Activated T-cell treated with anti-CD3 and anti-CD28 coated beads, Interleukin-2, amount 50 U/mL, for 72 hours (primary cell): ENCODE measurements around the gene TEX12. TPM values are rescaled to one million over a fixed set of nuclear protein-coding genes. Genes with fewer than 3 reads are reported as not detected.
"Not testable (repeated sequence)": the region's sequence is repeated elsewhere in the genome, so short reads cannot be mapped to it uniquely, and the experiment has no call there.

Experiments
- ATAC-seq, 2 donors: fragments of 150-1000 bp; cut with Tn5 transposase; replicated peaks in 1 of 2; 2 replicates each; pipeline ENCODE4 v1.10.0; 2021; ENCODE audit warnings: moderate library complexity in 2 of 2, mild to moderate bottlenecking in 1 of 2
- DNase-seq, 2 donors: peaks; one replicate each; pipeline ENCODE4 v3.0.0; 2021 to 2022; ENCODE audit warnings: mixed read lengths in 1 of 2
- H3K27ac Mint-ChIP-seq: one replicate; pipeline ENCODE4 v1.8.0; 2022; ENCODE audit warnings: mild to moderate bottlenecking, moderate library complexity, mixed read lengths
- H3K27me3 Mint-ChIP-seq: one replicate; pipeline ENCODE4 v1.8.0; 2022; ENCODE audit warnings: low read depth, mixed read lengths
- H3K36me3 Mint-ChIP-seq, 2 donors: one replicate each; pipeline ENCODE4 v1.8.0; 2022; ENCODE audit warnings: mixed read lengths in 2 of 2, mild to moderate bottlenecking in 1 of 2; ENCODE audit not compliant: insufficient read depth in 2 of 2
- H3K4me1 Mint-ChIP-seq: one replicate; pipeline ENCODE4 v1.8.0; 2022; ENCODE audit warnings: low read depth, mixed read lengths
- H3K4me3 Mint-ChIP-seq, 2 donors: one replicate each; pipeline ENCODE4 v1.8.0; 2022; ENCODE audit warnings: mild to moderate bottlenecking in 2 of 2, mixed read lengths in 2 of 2, moderate library complexity in 2 of 2
- H3K9me3 Mint-ChIP-seq, 2 donors: one replicate each; pipeline ENCODE4 v1.8.0; 2022; ENCODE audit warnings: mixed read lengths in 2 of 2
- total RNA-seq, 2 donors: library from RNA; stranded (reverse); gene quantifications; one replicate each; pipeline ENCODE4 v1.2.3, GENCODE V29; 2022

TEX12 gene
- total RNA-seq, 2 donors from 2014 or later, result 0.32 TPM; not detected in 1

- peak within 1 kb of the TSS; percentile 65 to 71 for H3K4me3 Mint-ChIP-seq
- ATAC-seq (peak; percentile 76 to 83), DNase-seq (peak; percentile 40 to 58)
- no peaks in the 10 kb centered on the region for H3K9me3 Mint-ChIP-seq
- H3K36me3 Mint-ChIP-seq, result no peaks in the 10 kb centered on the region
- H3K27me3 Mint-ChIP-seq, result peaks cover 51% of the 10 kb centered on the region
- no peak within 1 kb of the TSS for H3K27ac Mint-ChIP-seq
- H3K4me1 Mint-ChIP-seq, result peaks cover 13% of the 10 kb centered on the region
Measured at GRCh38 chr11:112174789-112175598, 7.8 kb downstream of the TEX12 start, which contains the start of gene BCO2. Gene BCO2 (plus strand): TSS chr11:112175512. CDS start chr11:112175602, 90 bp downstream.

GRCh38 chr11:112175599-112175952 lies 8.4 kb downstream of the TEX12 start:
- no peaks in the 10 kb centered on the region for H3K36me3 Mint-ChIP-seq
- no peak for ATAC-seq
- no peak for DNase-seq
- H3K4me3 Mint-ChIP-seq, result peak overlapping the region; percentile 65 to 71
- no peak overlapping the region for H3K27ac Mint-ChIP-seq
- peaks cover 13% of the 10 kb centered on the region for H3K4me1 Mint-ChIP-seq
- no peaks in the 10 kb centered on the region for H3K9me3 Mint-ChIP-seq
- peaks cover 56% of the 10 kb centered on the region for H3K27me3 Mint-ChIP-seq

- H3K36me3 Mint-ChIP-seq, result no peaks in the 10 kb centered on the region
- ATAC-seq, result no peak
- H3K4me3 Mint-ChIP-seq, result no peak overlapping the region
Measured at GRCh38 chr11:112176077-112176476, 8.9 kb downstream of the TEX12 start.

GRCh38 chr11:112177589-112177988 lies 10.4 kb downstream of the TEX12 start:
- no peaks in the 10 kb centered on the region for H3K36me3 Mint-ChIP-seq
- peaks cover 60% of the 10 kb centered on the region for H3K27me3 Mint-ChIP-seq
- peaks cover 13% of the 10 kb centered on the region for H3K4me1 Mint-ChIP-seq
- no peak for ATAC-seq
- no peak for DNase-seq
- H3K4me3 Mint-ChIP-seq, result no peak overlapping the region
- H3K9me3 Mint-ChIP-seq, result no peaks in the 10 kb centered on the region
- no peak overlapping the region for H3K27ac Mint-ChIP-seq

More at GRCh38 chr11:112176077-112176476, 8.9 kb downstream of the TEX12 start:
- no peak overlapping the region for H3K27ac Mint-ChIP-seq
- no peak for DNase-seq
- H3K27me3 Mint-ChIP-seq, result peaks cover 60% of the 10 kb centered on the region
- peaks cover 13% of the 10 kb centered on the region for H3K4me1 Mint-ChIP-seq
- no peaks in the 10 kb centered on the region for H3K9me3 Mint-ChIP-seq

GRCh38 chr11:112178428-112178827 lies 11.3 kb downstream of the TEX12 start:
- DNase-seq, result no peak
- ATAC-seq, result no peak
- no peak overlapping the region for H3K27ac Mint-ChIP-seq
- H3K27me3 Mint-ChIP-seq, result peaks cover 60% of the 10 kb centered on the region
- H3K4me1 Mint-ChIP-seq, result peaks cover 13% of the 10 kb centered on the region
- H3K36me3 Mint-ChIP-seq, result no peaks in the 10 kb centered on the region
- no peak overlapping the region for H3K4me3 Mint-ChIP-seq
- H3K9me3 Mint-ChIP-seq, result no peaks in the 10 kb centered on the region

- no peak overlapping the region for H3K27ac Mint-ChIP-seq
- H3K4me1 Mint-ChIP-seq, result peaks cover 13% of the 10 kb centered on the region
- no peak overlapping the region for H3K4me3 Mint-ChIP-seq
- H3K36me3 Mint-ChIP-seq, result no peaks in the 10 kb centered on the region
- no peak for DNase-seq
- no peak for ATAC-seq
- H3K9me3 Mint-ChIP-seq, result no peaks in the 10 kb centered on the region
- H3K27me3 Mint-ChIP-seq, result peaks cover 60% of the 10 kb centered on the region
Measured at GRCh38 chr11:112178936-112179335, 11.8 kb downstream of the TEX12 start.

GRCh38 chr11:112179601-112180000 lies 12.4 kb downstream of the TEX12 start:
- Mint-ChIP-seq H3K9me3 (no peaks in the 10 kb centered on the region), H3K36me3 (no peaks in the 10 kb centered on the region), H3K27me3 (peaks cover 57% of the 10 kb centered on the region), H3K27ac (no peak overlapping the region), H3K4me1 (peaks cover 11% of the 10 kb centered on the region), H3K4me3 (no peak overlapping the region)
- DNase-seq (no peak), ATAC-seq (no peak)

- H3K27me3 Mint-ChIP-seq, result peaks cover 30% of the 10 kb centered on the region
- no peak for ATAC-seq
- H3K4me3 Mint-ChIP-seq, result no peak overlapping the region
- DNase-seq, result no peak
- no peaks in the 10 kb centered on the region for H3K4me1 Mint-ChIP-seq
- no peaks in the 10 kb centered on the region for H3K9me3 Mint-ChIP-seq
- H3K27ac Mint-ChIP-seq, result no peak overlapping the region
- no peaks in the 10 kb centered on the region for H3K36me3 Mint-ChIP-seq
Measured at GRCh38 chr11:112182867-112183266, 15.7 kb downstream of the TEX12 start.

GRCh38 chr11:112185883-112186282 lies 18.7 kb downstream of the TEX12 start:
- Mint-ChIP-seq H3K27ac (no peak overlapping the region), H3K4me3 (no peak overlapping the region), H3K4me1 (no peaks in the 10 kb centered on the region), H3K27me3 (peaks cover 12% of the 10 kb centered on the region), H3K36me3 (no peaks in the 10 kb centered on the region), H3K9me3 (no peaks in the 10 kb centered on the region)
- no peak for ATAC-seq
- no peak for DNase-seq

- Mint-ChIP-seq H3K4me1 (no peaks in the 10 kb centered on the region), H3K4me3 (no peak overlapping the region), H3K9me3 (no peaks in the 10 kb centered on the region), H3K27me3 (peaks cover 11% of the 10 kb centered on the region), H3K27ac (no peak overlapping the region), H3K36me3 (no peaks in the 10 kb centered on the region)
- DNase-seq (no peak), ATAC-seq (no peak)
Measured at GRCh38 chr11:112186304-112186703, 19.1 kb downstream of the TEX12 start.

- not testable (repeated sequence) for H3K4me1 Mint-ChIP-seq, H3K27ac Mint-ChIP-seq, H3K9me3 Mint-ChIP-seq, H3K27me3 Mint-ChIP-seq, H3K36me3 Mint-ChIP-seq, ATAC-seq, H3K4me3 Mint-ChIP-seq, DNase-seq
Measured at GRCh38 chr11:112195113-112195512, 27.9 kb downstream of the TEX12 start.

- Mint-ChIP-seq H3K4me3 (no peak overlapping the region), H3K27me3 (no peaks in the 10 kb centered on the region), H3K4me1 (no peaks in the 10 kb centered on the region), H3K9me3 (no peaks in the 10 kb centered on the region), H3K36me3 (no peaks in the 10 kb centered on the region), H3K27ac (no peak overlapping the region)
- DNase-seq (no peak), ATAC-seq (no peak)
Measured at GRCh38 chr11:112195951-112196351, 28.8 kb downstream of the TEX12 start.

- H3K27me3 Mint-ChIP-seq, result no peaks in the 10 kb centered on the region
- H3K9me3 Mint-ChIP-seq, result no peaks in the 10 kb centered on the region
- no peak for DNase-seq
- no peak for ATAC-seq
- H3K4me1 Mint-ChIP-seq, result no peaks in the 10 kb centered on the region
- H3K4me3 Mint-ChIP-seq, result no peak overlapping the region
- no peak overlapping the region for H3K27ac Mint-ChIP-seq
- no peaks in the 10 kb centered on the region for H3K36me3 Mint-ChIP-seq
Measured at GRCh38 chr11:112196519-112197087, 29.4 kb downstream of the TEX12 start.
